ENCODE data around the gene KCNIP4.

GRCh38 chr4:21625447-21625846 is 323.1 kb downstream of the KCNIP4 start:
- no peak for TF ChIP-seq GTF2F1 (IDR thresholded peaks at IDR 0.05; ENCODE audit: borderline replicate concordance, low read depth, low read length)
- no peak for TF ChIP-seq CTCF (IDR thresholded peaks at IDR 0.05; ENCODE audit: control extremely low read depth in 1 of 3, insufficient read depth in 1 of 3, low read depth in 1 of 3, low read length in 3 of 3)
- no peak for TF ChIP-seq JUN (IDR thresholded peaks at IDR 0.05; ENCODE audit: low read depth, low read length)
- no peak for TF ChIP-seq EZH2 (IDR thresholded peaks at IDR 0.05; ENCODE audit: low read depth, low read length, severe bottlenecking)
- no peak for TF ChIP-seq MAFK (IDR thresholded peaks at IDR 0.05; ENCODE audit: low read depth, low read length)
- no peak for TF ChIP-seq USF2 (IDR thresholded peaks at IDR 0.05; ENCODE audit: low read length)
- TF ChIP-seq TEAD4 (IDR thresholded peaks at IDR 0.05; ENCODE audit: low read depth, low read length), result no peak
- TF ChIP-seq EP300 (IDR thresholded peaks at IDR 0.05; ENCODE audit: borderline replicate concordance in 1 of 2, low read depth in 2 of 2, low read length in 2 of 2), result no peak
- TF ChIP-seq POLR2AphosphoS5 (IDR thresholded peaks at IDR 0.05; ENCODE audit: low read depth, low read length), result no peak

Data from H1 (cell line).